Effector memory CD8-positive, alpha-beta T cell (primary cell): ENCODE measurements around the gene NKIRAS1.
"Not testable (repeated sequence)": the region's sequence is repeated elsewhere in the genome, so short reads cannot be mapped to it uniquely, and the experiment has no call there.

ENCODE experiments used
- ATAC-seq: fragments of 150-1000 bp; cut with Tn5 transposase; replicated peaks from 2 replicates; pipeline ENCODE4 v1.10.0; 2021; ENCODE audit warnings: mild to moderate bottlenecking, moderate library complexity
- DNase-seq, 3 experiments: peaks; one replicate each; pipeline ENCODE4 v3.0.0; 2021
- H3K27ac Mint-ChIP-seq, 2 donors: one replicate each; pipeline ENCODE4 v1.8.0; 2022; ENCODE audit warnings: mild to moderate bottlenecking in 2 of 2, mixed read lengths in 2 of 2, moderate library complexity in 2 of 2
- H3K27me3 Mint-ChIP-seq, 2 donors: one replicate each; pipeline ENCODE4 v1.8.0; 2022; ENCODE audit warnings: mixed read lengths in 2 of 2
- H3K36me3 Mint-ChIP-seq: one replicate; pipeline ENCODE4 v1.8.0; 2022; ENCODE audit warnings: mild to moderate bottlenecking, moderate library complexity, mixed read lengths; ENCODE audit not compliant: insufficient read depth
- H3K4me1 Mint-ChIP-seq, 2 donors: one replicate each; pipeline ENCODE4 v1.8.0; 2022; ENCODE audit warnings: low read depth in 2 of 2, mixed read lengths in 2 of 2
- H3K4me3 Mint-ChIP-seq, 2 donors: one replicate each; pipeline ENCODE4 v1.8.0; 2022; ENCODE audit warnings: mild to moderate bottlenecking in 2 of 2, mixed read lengths in 2 of 2, moderate library complexity in 2 of 2
- H3K9me3 Mint-ChIP-seq, 2 donors: one replicate each; pipeline ENCODE4 v1.8.0; 2022; ENCODE audit warnings: mixed read lengths in 2 of 2

The NKIRAS1 gene

DNA sequence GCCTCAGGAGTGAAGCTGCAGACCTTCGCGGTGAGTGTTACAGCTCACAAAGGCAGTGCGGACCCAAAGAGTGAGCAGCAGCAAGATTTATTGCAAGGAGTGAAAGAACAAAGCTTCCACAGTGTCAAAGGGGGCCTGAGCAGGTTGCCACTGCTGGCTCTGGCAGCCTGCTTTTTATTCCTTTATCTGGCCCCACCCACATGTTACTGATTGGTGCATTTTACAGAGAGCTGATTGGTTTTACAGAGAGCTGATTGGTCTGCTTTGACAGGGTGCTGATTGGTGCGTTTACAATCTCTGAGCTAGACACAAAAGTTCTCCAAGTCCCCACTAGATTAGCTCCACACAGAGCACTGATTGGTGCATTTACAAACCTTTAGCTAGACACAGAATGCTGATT is 34.8 kb downstream of the NKIRAS1 start:
- H3K27ac Mint-ChIP-seq, ATAC-seq, DNase-seq, H3K9me3 Mint-ChIP-seq, H3K36me3 Mint-ChIP-seq, H3K4me3 Mint-ChIP-seq, H3K27me3 Mint-ChIP-seq: not testable (repeated sequence)
- peaks cover 15 to 20% of the 10 kb centered on the region in 2 donors for H3K4me1 Mint-ChIP-seq

DNA sequence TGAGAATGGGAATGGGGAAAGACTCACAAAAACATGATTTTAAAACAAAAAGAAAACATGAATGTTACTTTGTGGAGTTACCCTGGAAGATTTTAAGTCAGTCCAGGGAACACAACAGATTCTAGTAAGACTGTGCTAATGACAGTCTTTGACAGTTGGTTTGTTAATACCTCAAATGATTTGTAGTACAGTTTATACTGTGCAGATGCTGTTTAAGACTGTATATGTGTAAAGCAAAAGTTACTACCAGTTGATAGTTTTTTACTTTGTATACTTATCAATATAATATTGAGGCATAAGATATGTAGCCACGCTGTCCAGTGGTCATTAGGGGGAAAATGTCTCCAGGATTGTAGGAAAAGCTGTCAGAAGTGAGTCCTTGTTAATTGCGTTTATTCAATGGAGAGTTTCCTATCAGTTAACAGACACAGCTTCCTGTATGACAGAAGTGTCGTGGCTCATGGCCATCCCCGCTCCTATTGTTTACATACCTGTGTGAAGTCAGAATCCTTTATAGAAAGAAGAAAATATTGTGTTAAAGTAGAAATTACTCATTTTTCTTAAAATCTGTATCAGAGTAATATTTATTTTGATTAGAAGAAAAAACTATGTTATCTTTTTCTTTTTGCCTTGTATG is 36.0 kb downstream of the NKIRAS1 start:
- Mint-ChIP-seq H3K9me3 (no peaks in the 10 kb centered on the region), H3K4me1 (peaks cover 15 to 26% of the 10 kb centered on the region in 2 donors), H3K27ac (peak overlapping the region in 1 of 2 donors; percentile 25), H3K4me3 (no peak overlapping the region), H3K27me3 (no peaks in the 10 kb centered on the region), H3K36me3 (peaks cover 3% of the 10 kb centered on the region)
- DNase-seq (no peak), ATAC-seq (no peak)

DNA sequence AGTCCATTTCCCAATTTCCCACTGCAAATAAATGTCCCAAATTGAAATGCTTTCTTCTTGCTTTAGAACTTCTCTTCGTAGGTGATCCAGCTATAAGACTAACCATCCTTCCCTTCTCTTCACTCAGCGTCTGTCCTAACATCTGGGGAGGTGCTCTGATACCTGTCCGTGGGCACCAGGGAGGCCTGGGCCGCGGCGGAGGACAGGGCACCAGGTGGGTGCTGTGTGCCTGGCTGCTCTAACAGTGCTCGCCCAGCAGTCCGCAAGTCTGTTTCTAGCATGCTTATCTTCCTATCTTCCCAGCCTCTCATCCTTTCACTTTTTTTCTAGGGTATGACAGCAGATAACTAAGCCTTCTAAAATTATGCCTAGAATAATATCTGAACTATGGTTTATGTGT is 37.3 kb downstream of the NKIRAS1 start:
- DNase-seq (no peak), ATAC-seq (no peak)
- H3K27ac Mint-ChIP-seq = peak overlapping the region in 1 of 2 donors; percentile 20
- peaks cover 19 to 26% of the 10 kb centered on the region in 2 donors for H3K4me1 Mint-ChIP-seq
- H3K27me3 Mint-ChIP-seq = no peaks in the 10 kb centered on the region
- no peaks in the 10 kb centered on the region for H3K36me3 Mint-ChIP-seq
- H3K9me3 Mint-ChIP-seq = no peaks in the 10 kb centered on the region
- no peak overlapping the region for H3K4me3 Mint-ChIP-seq

DNA sequence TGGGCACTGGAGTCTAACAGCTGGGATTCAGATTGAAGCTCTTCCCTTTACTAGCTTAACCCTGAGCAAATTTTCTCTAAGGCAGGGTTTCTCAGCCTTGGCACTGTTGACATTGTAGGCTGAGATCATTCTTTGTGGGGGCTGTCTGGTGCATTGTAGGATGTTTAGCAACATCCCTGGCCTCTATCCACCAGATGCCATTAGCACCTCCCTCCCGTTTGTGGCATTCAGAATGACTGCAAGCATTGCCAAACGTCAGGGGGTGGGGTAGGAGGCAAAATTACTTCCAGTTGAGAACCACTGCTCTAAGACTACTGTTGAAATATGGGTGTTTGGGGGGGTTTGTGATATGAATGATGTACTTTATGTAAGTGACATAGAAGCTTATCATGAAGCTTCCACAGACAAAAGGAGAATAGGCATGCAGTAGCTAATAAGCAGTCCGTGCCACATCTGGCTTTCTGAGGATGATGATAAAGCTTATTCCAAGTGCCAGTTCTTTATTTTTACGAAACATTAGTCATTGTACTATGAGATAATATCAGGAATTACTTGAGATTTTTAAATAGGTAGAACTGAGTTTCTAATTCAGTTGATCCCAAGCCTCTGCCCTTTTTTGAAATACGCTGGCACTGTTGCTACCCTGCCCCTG is 39.3 kb downstream of the NKIRAS1 start:
- Mint-ChIP-seq H3K9me3 (no peaks in the 10 kb centered on the region), H3K27ac (no peak overlapping the region), H3K4me3 (no peak overlapping the region), H3K27me3 (no peaks in the 10 kb centered on the region), H3K4me1 (peaks cover 19 to 38% of the 10 kb centered on the region in 2 donors), H3K36me3 (no peaks in the 10 kb centered on the region)
- no peak for DNase-seq
- ATAC-seq = no peak

DNA sequence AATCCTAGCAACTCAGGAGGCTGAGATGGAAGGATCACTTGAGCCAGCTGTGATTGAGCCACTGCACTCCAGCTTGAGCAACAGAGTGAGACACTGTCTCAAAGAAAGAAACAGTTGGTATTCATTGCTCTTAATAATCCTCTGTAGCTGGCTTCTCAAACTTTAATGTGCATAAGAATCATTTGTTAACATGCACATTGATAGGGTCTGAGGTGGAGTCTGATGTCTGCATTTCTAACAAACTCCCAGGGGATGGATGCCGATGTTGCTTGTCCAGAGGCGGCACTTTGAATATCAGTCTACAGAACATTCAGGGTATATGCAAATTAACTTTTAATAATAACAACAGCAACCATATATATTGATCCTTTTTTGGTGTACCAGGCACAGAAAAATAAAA is 39.9 kb downstream of the NKIRAS1 start:
- Mint-ChIP-seq H3K27ac (no peak overlapping the region), H3K27me3 (no peaks in the 10 kb centered on the region), H3K36me3 (no peaks in the 10 kb centered on the region), H3K4me3 (no peak overlapping the region), H3K4me1 (peaks cover 19 to 38% of the 10 kb centered on the region in 2 donors), H3K9me3 (no peaks in the 10 kb centered on the region)
- no peak for ATAC-seq
- no peak for DNase-seq

DNA sequence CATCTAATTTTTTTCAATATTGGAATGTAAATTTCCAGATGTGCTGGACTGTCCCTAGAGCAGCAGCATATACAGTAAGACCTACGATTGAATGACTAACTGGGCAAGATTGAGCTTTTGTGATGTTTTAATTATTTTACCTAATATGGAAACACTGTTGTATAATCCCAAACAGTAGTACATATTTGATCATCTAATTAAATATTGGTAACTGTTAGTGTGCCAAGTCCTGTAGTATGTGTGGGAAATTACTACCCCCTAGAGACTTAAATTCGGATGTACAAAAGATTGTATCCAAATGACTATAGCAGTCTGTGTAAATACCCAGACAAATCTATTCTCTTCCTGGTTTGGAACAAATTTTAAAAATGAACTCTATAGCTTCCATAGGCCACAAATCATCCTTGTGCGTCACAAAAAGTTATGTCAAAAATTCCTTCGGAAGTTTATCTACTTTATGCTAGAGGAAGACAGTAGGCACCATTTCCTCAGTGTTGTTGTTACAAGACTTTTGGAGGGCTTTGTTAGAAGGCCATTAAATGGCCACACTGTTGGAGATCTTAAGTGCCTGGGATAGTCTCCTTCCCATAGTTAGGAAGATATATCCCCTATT is 41.6 kb downstream of the NKIRAS1 start:
- H3K27ac Mint-ChIP-seq = no peak overlapping the region
- no peaks in the 10 kb centered on the region for H3K9me3 Mint-ChIP-seq
- no peaks in the 10 kb centered on the region for H3K36me3 Mint-ChIP-seq
- DNase-seq = no peak
- H3K4me3 Mint-ChIP-seq = no peak overlapping the region
- no peak for ATAC-seq
- H3K27me3 Mint-ChIP-seq = no peaks in the 10 kb centered on the region
- H3K4me1 Mint-ChIP-seq = peaks cover 16 to 38% of the 10 kb centered on the region in 2 donors

DNA sequence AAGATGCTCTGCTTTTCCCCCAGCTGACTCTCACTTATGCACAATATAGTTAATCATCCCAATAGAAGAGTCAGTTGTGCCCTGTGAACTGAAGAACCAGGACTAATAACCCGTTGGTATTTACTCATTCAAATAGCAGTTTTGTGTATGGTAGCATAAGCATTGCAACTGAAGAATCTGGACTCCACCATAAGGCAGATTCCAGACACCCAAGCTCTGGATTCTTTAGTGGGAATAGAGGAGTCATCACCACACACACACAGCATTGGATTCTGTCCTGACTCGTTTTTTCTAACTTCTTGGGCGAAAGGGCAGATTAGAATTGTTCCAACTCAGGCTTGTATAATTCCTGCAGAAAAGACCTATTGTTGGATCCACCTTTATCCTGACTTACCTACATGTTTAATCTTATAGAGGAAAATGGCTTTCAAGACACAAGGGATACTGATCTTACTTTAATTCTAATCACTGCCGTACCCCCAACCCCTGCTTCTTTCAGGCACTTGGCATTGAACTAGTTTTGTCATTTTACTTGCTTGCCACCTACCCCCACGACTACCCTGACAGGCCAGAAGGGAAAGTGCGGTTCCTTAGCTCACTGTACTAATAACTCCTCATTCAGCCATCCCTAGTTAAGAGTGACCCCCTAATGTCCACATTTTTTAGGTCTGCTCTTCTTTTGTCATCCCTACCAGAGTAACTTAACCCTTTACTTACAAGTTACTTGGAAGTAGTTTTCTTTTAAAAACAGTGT is 42.3 kb downstream of the NKIRAS1 start:
- no peaks in the 10 kb centered on the region for H3K9me3 Mint-ChIP-seq
- H3K4me3 Mint-ChIP-seq = no peak overlapping the region
- H3K4me1 Mint-ChIP-seq = peaks cover 15 to 40% of the 10 kb centered on the region in 2 donors
- no peaks in the 10 kb centered on the region for H3K36me3 Mint-ChIP-seq
- H3K27ac Mint-ChIP-seq = no peak overlapping the region
- no peaks in the 10 kb centered on the region for H3K27me3 Mint-ChIP-seq
- ATAC-seq (no peak), DNase-seq (no peak)

DNA sequence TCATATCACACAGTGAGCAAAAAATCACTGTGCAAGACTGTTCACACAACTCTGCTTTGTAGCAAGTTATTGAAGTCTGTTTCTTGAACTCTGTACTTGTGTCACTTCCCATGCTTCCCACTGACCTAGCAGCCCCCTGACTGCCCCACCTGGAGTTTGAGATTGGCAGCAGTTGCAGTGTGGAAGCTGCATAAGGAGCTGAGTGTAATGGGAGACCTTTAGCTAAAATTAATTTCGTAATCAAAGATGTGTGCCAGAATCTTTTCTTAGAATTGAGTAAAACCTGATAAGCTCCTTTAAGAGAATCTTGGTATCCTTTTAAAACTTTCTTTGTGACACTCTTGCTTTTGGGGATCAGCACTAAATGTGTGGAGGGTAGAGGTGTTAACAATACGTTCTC is 42.8 kb downstream of the NKIRAS1 start:
- Mint-ChIP-seq H3K27me3 (no peaks in the 10 kb centered on the region), H3K36me3 (no peaks in the 10 kb centered on the region), H3K4me1 (peaks cover 14 to 36% of the 10 kb centered on the region in 2 donors), H3K9me3 (no peaks in the 10 kb centered on the region), H3K4me3 (no peak overlapping the region), H3K27ac (peak overlapping the region; percentile 13 to 46)
- ATAC-seq (no peak), DNase-seq (no peak)

DNA sequence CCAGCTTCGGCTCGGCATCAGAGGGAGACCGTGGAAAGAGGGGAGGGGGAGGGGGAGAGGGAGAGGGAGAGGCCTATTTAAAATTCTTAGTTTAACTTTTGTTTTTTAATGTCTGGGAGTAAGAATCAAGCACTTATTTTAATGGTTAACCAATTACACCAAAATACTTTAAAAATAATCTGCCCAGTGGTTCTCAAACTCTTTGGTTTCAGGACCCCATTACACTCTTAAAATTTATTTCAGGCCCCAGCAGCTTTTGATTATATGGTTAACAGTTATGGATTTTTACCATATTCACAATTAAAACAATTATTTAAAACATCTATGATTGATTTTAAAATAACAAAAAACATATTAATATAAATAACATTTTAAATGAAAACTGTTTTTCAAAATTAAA is 44.5 kb downstream of the NKIRAS1 start:
- no peaks in the 10 kb centered on the region for H3K27me3 Mint-ChIP-seq
- H3K4me1 Mint-ChIP-seq = peaks cover 8 to 27% of the 10 kb centered on the region in 2 donors
- no peak overlapping the region for H3K27ac Mint-ChIP-seq
- no peaks in the 10 kb centered on the region for H3K36me3 Mint-ChIP-seq
- DNase-seq (no peak), ATAC-seq (no peak)
- H3K4me3 Mint-ChIP-seq = no peak overlapping the region
- no peaks in the 10 kb centered on the region for H3K9me3 Mint-ChIP-seq

DNA sequence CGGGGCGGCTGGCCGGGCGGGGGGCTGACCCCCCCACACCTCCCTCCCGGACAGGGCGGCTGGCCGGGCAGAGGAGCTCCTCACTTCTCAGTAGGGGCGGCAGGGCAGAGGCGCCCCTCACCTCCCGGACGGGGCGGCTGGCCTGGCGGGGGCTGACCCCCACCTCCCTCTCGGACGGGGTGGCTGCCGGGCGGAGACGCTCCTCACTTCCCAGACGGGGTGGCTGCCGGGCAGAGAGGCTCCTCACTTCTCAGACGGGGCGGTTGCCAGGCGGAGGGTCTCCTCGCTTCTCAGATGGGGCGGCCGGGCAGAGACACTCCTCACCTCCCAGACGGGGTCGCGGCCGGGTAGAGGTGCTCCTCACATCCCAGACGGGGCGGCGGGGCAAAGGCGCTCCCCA is 45.4 kb downstream of the NKIRAS1 start:
- H3K9me3 Mint-ChIP-seq, ATAC-seq, H3K27ac Mint-ChIP-seq, DNase-seq, H3K27me3 Mint-ChIP-seq, H3K4me3 Mint-ChIP-seq, H3K36me3 Mint-ChIP-seq: not testable (repeated sequence)
- peaks cover 7 to 25% of the 10 kb centered on the region in 2 donors for H3K4me1 Mint-ChIP-seq

DNA sequence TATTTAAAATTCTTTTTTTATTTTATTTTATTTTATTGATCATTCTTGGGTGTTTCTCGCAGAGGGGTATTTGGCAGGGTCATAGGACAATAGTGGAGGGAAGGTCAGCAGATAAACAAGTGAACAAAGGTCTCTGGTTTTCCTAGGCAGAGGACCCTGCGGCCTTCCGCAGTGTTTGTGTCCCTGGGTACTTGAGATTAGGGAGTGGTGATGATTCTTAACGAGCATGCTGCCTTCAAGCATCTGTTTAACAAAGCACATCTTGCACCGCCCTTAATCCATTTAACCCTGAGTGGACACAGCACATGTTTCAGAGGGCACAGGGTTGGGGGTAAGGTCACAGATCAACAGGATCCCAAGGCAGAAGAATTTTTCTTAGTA is 46.1 kb downstream of the NKIRAS1 start:
- not testable (repeated sequence) for DNase-seq, H3K36me3 Mint-ChIP-seq, H3K9me3 Mint-ChIP-seq, H3K27ac Mint-ChIP-seq, H3K4me3 Mint-ChIP-seq, H3K27me3 Mint-ChIP-seq, ATAC-seq
- peaks cover 14 to 28% of the 10 kb centered on the region in 2 donors for H3K4me1 Mint-ChIP-seq

DNA sequence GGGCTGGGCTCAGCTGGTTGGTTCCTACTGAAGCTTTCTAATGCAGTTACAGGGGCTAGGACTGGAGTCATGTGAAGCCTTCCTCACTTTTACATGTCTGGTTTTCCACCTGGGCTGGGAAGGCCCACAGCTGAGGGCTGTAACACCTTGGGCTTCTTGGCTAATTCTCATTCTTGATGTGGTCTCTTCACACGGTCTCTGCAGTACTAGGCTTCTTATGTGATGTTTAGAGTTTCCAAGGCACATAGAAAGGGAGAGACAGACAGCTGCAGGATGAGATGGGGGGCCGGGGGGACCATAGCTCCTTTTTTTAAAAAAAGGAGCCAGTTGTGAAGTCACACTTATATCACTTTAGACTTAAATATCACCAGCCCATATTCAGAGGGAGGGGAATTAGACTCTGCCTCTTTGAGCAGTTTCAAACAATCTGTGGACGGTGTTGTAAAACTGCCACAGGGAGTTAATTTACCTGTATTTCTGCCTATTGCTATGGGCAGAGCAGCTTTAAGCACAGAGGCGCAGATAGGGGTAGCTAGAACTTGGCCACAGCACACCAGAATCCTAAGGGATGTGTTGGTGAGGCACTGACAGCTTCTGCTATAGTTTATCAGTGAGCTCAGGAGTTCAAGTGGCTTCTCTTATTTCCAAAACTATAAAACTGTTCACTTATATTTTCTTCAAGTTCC is 46.7 kb downstream of the NKIRAS1 start:
- no peaks in the 10 kb centered on the region for H3K27me3 Mint-ChIP-seq

DNA sequence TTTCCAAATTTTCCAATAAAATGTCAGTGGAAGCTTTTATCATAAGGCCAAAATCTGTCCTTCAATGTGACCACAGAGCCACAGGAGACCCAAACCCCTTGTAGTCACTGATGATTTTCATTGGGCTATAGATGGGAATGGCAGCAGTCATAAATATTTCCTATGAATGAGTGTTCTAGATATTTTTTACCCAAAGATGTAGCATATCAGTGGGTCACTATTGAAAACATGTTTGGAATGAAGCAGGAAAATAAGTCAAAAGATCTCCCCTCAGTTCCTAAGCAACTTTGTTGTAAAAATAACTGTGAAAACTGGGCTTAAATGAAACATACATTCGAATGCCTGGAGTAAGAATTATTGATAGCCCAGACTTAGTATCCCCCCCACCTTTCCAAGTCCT is 49.0 kb downstream of the NKIRAS1 start:
- Mint-ChIP-seq H3K9me3 (no peaks in the 10 kb centered on the region), H3K36me3 (peaks cover 14% of the 10 kb centered on the region), H3K4me3 (no peak overlapping the region), H3K4me1 (peaks cover 13 to 33% of the 10 kb centered on the region in 2 donors), H3K27me3 (no peaks in the 10 kb centered on the region), H3K27ac (peak overlapping the region in 1 of 2 donors; percentile 21)
- DNase-seq = no peak
- ATAC-seq = no peak

More for the DNA sequence above, 46.7 kb downstream of the NKIRAS1 start:
- no peak for DNase-seq
- Mint-ChIP-seq H3K4me3 (no peak overlapping the region), H3K36me3 (peaks cover 4% of the 10 kb centered on the region), H3K4me1 (peaks cover 14 to 33% of the 10 kb centered on the region in 2 donors), H3K9me3 (no peaks in the 10 kb centered on the region), H3K27ac (no peak overlapping the region)
- no peak for ATAC-seq
